Head of caudate nucleus (tissue), 42 donors: ENCODE results near the gene ACAN.

Experiments
- DNase-seq, 42 donors: peaks; one replicate each; pipeline versions ENCODE4 v3.0.0 to v3.0.0-alpha.2; 2020 to 2021; ENCODE audit warnings: mixed read lengths in 7 of 42
- intact Hi-C: fragments of 100-400 bp; cut with DNase I; formaldehyde crosslinking; loops from one replicate; pipeline ENCODE4 v1.15.0; 2022

ACAN gene

GRCh38 chr15:88835646-88836045 is 32.4 kb downstream of the ACAN start:
- no peak for DNase-seq
- intact Hi-C loops: loop anchor here (10.0 kb wide), 2 partner anchors 181 to 361 kb away; no protein-coding TSS in a partner anchor

GRCh38 chr15:88838667-88839066 is 35.4 kb downstream of the ACAN start:
- DNase-seq: no peak
- intact Hi-C loops: loop anchor here (10.0 kb wide), 2 partner anchors 184 to 364 kb away; no protein-coding TSS in a partner anchor

- DNase-seq: no peak
- intact Hi-C loops: loop anchor here (10.0 kb wide), 2 partner anchors 184 to 364 kb away; no protein-coding TSS in a partner anchor
Measured at GRCh38 chr15:88839146-88839545, 35.9 kb downstream of the ACAN start.

- intact Hi-C loops: loop anchor here (10.0 kb wide), 2 partner anchors 185 to 365 kb away; no protein-coding TSS in a partner anchor
Measured at GRCh38 chr15:88839961-88840360, 36.7 kb downstream of the ACAN start.

GRCh38 chr15:88841236-88841635 is 38.0 kb downstream of the ACAN start:
- intact Hi-C loops: no loop called here

More at GRCh38 chr15:88839961-88840360, 36.7 kb downstream of the ACAN start:
- DNase-seq: no peak

GRCh38 chr15:88842156-88842555 is 38.9 kb downstream of the ACAN start:
- intact Hi-C loops: no loop called here
- no peak for DNase-seq

More at GRCh38 chr15:88841236-88841635, 38.0 kb downstream of the ACAN start:
- no peak for DNase-seq

GRCh38 chr15:88843334-88843733 is 40.1 kb downstream of the ACAN start:
- no peak for DNase-seq
- intact Hi-C loops: no loop called here

GRCh38 chr15:88844749-88845386 is 41.6 kb downstream of the ACAN start:
- DNase-seq: no peak
- intact Hi-C loops: no loop called here

- intact Hi-C loops: no loop called here
- DNase-seq: no peak
Measured at GRCh38 chr15:88845616-88846015, 42.4 kb downstream of the ACAN start.

GRCh38 chr15:88847144-88847543 is 43.9 kb downstream of the ACAN start:
- intact Hi-C loops: no loop called here
- no peak for DNase-seq

- DNase-seq: no peak
- intact Hi-C loops: no loop called here
Measured at GRCh38 chr15:88848203-88848602, 45.0 kb downstream of the ACAN start.

GRCh38 chr15:88849376-88850072 is 46.3 kb downstream of the ACAN start:
- intact Hi-C loops: no loop called here

GRCh38 chr15:88852476-88852875 is 49.2 kb downstream of the ACAN start:
- DNase-seq: no peak
- intact Hi-C loops: no loop called here

More at GRCh38 chr15:88849376-88850072, 46.3 kb downstream of the ACAN start:
- DNase-seq: no peak

- intact Hi-C loops: no loop called here
- no peak for DNase-seq
Measured at GRCh38 chr15:88858934-88859333, 55.7 kb downstream of the ACAN start.

GRCh38 chr15:88859550-88859949 is 56.3 kb downstream of the ACAN start:
- DNase-seq: no peak

GRCh38 chr15:88860212-88860611 is 57.0 kb downstream of the ACAN start:
- intact Hi-C loops: no loop called here
- no peak for DNase-seq

More at GRCh38 chr15:88859550-88859949, 56.3 kb downstream of the ACAN start:
- intact Hi-C loops: no loop called here

- intact Hi-C loops: no loop called here
- DNase-seq: no peak
Measured at GRCh38 chr15:88863412-88863811, 60.2 kb downstream of the ACAN start.

GRCh38 chr15:88864861-88865497 is 61.7 kb downstream of the ACAN start:
- intact Hi-C loops: no loop called here
- DNase-seq: no peak

GRCh38 chr15:88865498-88866099 is 62.4 kb downstream of the ACAN start:
- intact Hi-C loops: no loop called here
- DNase-seq: no peak
